GM19193 (cell line): ENCODE data around the gene OXCT1.

Experiments
- POLR2A ChIP-seq: IDR thresholded peaks from 4 replicates; pipeline ENCODE4 v1.6.1; 2011; ENCODE audit not compliant: insufficient read depth, insufficient read length; ENCODE audit errors: extremely low read depth

Gene OXCT1

GRCh38 chr5:41728281-41728680, 141.9 kb downstream of the OXCT1 start:
- TF ChIP-seq POLR2A = no peak

DNA sequence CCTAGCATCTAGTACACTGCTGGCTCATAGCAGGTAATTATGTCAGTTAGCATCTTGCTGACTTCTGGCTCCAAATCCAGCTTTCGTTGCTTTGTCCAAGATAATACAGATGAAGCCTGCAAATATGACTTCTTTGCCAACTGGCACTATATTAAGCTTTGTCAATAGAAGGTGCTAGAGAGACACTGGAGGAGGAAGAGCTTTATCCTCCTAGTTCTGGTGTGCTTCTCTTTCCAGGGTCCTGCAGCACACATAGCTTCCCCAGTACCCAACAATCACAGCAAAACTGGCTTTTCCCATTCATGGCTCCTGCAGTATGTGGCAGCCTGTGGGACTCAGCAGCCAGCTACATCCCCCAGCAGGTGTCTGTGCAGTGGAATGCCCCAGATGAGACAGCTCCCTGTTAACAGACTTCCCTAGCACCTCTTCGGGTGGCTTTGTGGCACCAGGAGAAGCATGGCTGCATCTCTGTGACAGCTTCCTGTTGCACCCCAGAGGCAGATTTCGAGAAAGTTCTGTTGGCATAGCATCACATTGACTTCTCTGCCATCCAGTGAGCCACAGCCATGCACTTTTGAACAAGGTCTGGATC, 147.8 kb downstream of the OXCT1 start:
- no peak for TF ChIP-seq POLR2A

- TF ChIP-seq POLR2A = no peak
Observed at GRCh38 chr5:41721516-41721915, 148.7 kb downstream of the OXCT1 start.

DNA sequence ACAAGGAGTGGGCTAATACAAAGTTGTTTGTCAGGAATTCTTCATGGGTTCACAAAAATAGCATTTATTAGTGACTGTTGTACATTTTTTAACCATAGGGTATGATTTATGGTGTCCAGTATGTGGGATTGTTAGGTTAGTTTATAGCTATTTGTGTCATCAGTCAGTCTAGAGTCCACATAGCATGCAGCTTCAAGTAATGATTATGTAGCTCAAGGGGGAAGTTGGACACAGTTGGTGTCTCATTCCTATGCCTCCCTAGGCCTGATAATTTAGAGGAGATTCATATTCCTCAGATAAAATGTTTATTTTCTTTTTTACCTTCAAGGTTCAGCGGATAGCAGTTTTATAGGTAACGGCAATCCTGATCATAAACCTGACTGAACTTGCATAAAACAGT, 153.8 kb downstream of the OXCT1 start:
- TF ChIP-seq POLR2A = no peak

DNA sequence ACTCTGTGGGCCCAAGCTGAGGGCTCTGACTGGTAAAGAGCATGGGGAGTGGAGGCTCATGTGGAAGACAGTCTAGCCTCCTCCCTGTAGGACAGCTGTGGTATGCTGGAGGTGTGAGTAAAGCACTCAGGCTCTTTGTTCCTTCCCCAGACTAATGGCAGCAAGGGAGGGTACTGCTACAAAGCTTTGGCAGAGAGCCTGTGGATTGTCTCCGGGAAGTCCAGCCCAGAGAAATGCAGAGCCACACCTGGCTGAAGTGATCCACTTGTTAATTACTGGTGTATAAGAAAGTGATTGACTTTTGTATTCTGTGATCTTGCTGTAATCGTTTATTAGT, 161.7 kb downstream of the OXCT1 start:
- TF ChIP-seq POLR2A = no peak

GRCh38 chr5:41707853-41708603, 162.2 kb downstream of the OXCT1 start:
- no peak for TF ChIP-seq POLR2A

DNA sequence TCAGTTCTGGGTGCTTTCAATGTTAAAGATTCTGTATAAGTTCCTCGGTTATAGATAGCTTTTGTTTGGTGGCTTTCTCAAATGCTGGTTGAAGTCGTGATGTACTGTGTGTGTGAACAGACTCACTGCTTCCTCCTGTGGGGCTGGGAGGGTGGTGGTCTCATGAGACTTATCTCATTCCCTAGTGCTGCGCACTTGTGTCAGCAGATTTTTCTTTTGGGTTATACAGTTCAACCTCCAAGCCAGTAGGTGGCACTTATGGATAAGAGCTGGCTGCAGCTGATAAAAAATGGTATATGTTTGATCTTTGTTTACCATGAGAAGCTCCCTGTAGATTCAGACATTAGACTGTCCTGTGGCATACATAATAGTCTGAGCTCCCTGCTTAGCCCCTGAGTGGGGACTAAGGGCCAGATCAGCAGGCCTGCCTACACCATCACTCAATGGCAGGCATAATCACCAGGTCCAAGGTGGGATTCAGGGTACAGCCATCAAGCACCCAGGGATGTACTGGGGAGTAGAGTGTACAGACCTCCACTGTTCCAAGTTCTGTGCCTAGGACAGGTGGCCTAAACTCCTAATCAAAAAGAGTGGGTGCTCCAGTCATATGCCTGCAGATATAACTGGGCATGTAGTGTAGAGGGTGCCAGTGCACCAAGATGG, 174.2 kb downstream of the OXCT1 start:
- no peak for TF ChIP-seq POLR2A

- no peak for TF ChIP-seq POLR2A
Observed at GRCh38 chr5:41686767-41687166, 183.5 kb downstream of the OXCT1 start.

DNA sequence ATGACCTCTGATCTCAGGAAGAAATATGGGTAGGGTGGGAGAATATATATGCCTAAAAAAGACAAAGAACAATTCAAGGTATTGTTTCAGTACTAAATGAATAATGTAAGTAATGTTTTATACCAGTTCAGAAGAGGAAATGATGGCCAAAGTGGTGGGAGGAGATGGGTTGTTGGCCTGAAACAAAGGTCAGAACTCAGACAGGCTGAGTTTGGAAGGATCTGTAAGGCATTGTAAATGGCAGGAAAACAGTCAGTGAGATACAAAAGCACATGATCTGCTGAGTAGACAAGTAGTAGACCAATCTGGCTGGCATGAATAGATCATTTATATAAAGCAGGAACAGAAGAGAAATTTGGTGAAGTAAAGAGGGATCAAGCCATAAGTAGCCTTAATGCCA, 184.0 kb downstream of the OXCT1 start:
- TF ChIP-seq POLR2A = no peak

DNA sequence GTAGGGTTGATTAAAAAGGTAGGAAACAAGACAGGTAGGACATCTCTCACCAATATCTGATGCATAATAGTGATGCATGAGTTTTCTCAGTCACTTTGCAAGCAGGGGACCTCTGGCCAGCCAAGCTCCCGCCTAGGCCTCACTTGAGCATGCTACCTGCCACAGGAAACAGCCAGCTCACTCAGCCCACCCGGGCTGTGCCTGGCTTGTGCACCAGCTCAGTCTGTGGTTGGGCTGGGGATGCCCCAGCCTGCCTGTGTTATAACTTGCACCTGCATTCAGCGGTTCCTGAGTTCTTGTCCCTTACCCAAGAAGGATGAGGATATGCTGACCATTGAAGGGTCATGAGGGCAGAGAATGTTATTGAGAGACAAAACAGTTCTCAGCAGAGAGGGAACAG, 187.0 kb downstream of the OXCT1 start:
- no peak for TF ChIP-seq POLR2A

- TF ChIP-seq POLR2A = no peak
Observed at GRCh38 chr5:41682641-41683040, 187.6 kb downstream of the OXCT1 start.

GRCh38 chr5:41681840-41682239, 188.4 kb downstream of the OXCT1 start:
- no peak for TF ChIP-seq POLR2A
